Mucosa of descending colon (tissue), 3 donors: Measurements from ENCODE around the gene MCHR1. TPM values are rescaled to one million over a fixed set of nuclear protein-coding genes. Genes with fewer than 3 reads are reported as not detected.
A peak's percentile ranks its signal among the peaks of the same experiment; 100 is the strongest.

ENCODE experiments used
- ATAC-seq: fragments of 200-7000 bp; cut with Tn5 transposase; one replicate; pipeline ENCODE4 v1.9.1; 2020; ENCODE audit warnings: mild to moderate bottlenecking, moderate library complexity
- DNase-seq, 3 donors: peaks; one replicate each; pipeline ENCODE4 v3.0.0-alpha.2; 2020
- H3K36me3 ChIP-seq: fragments of 200-600 bp; one replicate; pipeline ENCODE4 v1.8.0; 2021; ENCODE audit warnings: low read depth, mild to moderate bottlenecking
- H3K4me1 ChIP-seq: fragments of 200-600 bp; one replicate; pipeline ENCODE4 v1.8.0; 2021; ENCODE audit warnings: low read depth, mild to moderate bottlenecking
- H3K4me3 ChIP-seq: fragments of 200-600 bp; one replicate; pipeline ENCODE4 v1.8.0; 2021; ENCODE audit warnings: mild to moderate bottlenecking
- H3K9me3 ChIP-seq: fragments of 200-600 bp; one replicate; pipeline ENCODE4 v1.8.0; 2021; ENCODE audit warnings: mild to moderate bottlenecking
- CTCF ChIP-seq: fragments of 200-600 bp; IDR thresholded peaks from one replicate; pipeline ENCODE4 v1.8.0; 2022; ENCODE audit warnings: antibody characterized with exemption, mild to moderate bottlenecking
- intact Hi-C, 2 donors: fragments of 100-400 bp; cut with DNase I in 1 of 2; cut with micrococcal nuclease in 1 of 2; formaldehyde crosslinking; loops; one replicate each; pipeline versions ENCODE4 v1.11.0 to v1.11.1; 2022; cut with DNase I, micrococcal nuclease
- total RNA-seq, 3 donors: library from RNA; stranded (reverse); fragmentation: NEBNext Ultra II Directional in 2 of 3; extraction: Animal tissue kit (Norgen Biotek cat#: 25700) in 2 of 3; gene quantifications; one replicate each; pipeline versions ENCODE4 v1.2.1 to v1.2.4, GENCODE V29; 2021 to 2023
- donor health status: DM: no; HTN: no; CAD: no; lungs with moderate emphysema.
- donor health status: DM: no; HTN: no; CAD: no.
- donor health status: DM: no; HTN: yes; CAD: no.

Gene MCHR1
- total RNA-seq, 3 donors from 2014 or later = 0.41 TPM; not detected in 2

GRCh38 chr22:40665312-40665711, 14.0 kb upstream of the MCHR1 start:
- no peak for TF ChIP-seq CTCF
- Histone ChIP-seq H3K9me3 (no peaks in the 10 kb centered on the region), H3K36me3 (no peaks in the 10 kb centered on the region), H3K4me1 (no peaks in the 10 kb centered on the region), H3K4me3 (no peak overlapping the region)
- no peak for ATAC-seq
- intact Hi-C loops = no loop called here
- no peak for DNase-seq

- Histone ChIP-seq H3K4me3 (no peak overlapping the region), H3K9me3 (no peaks in the 10 kb centered on the region), H3K36me3 (no peaks in the 10 kb centered on the region), H3K4me1 (no peaks in the 10 kb centered on the region)
- intact Hi-C loops = no loop called here
- TF ChIP-seq CTCF = no peak
- DNase-seq (peak in 1 of 3 donors; percentile 34), ATAC-seq (no peak)
Observed at GRCh38 chr22:40666151-40666848, 13.0 kb upstream of the MCHR1 start.

- H3K36me3 ChIP-seq = no peaks in the 10 kb centered on the region
- no peaks in the 10 kb centered on the region for H3K9me3 ChIP-seq
- H3K4me1 ChIP-seq = no peaks in the 10 kb centered on the region
- DNase-seq (no peak), ATAC-seq (peak; percentile 89)
- intact Hi-C loops = no loop called here
- no peak overlapping the region for H3K4me3 ChIP-seq
- TF ChIP-seq CTCF = no peak
Observed at GRCh38 chr22:40668611-40669411, 10.5 kb upstream of the MCHR1 start.

- ATAC-seq = no peak
- TF ChIP-seq CTCF = no peak
Observed at GRCh38 chr22:40670058-40670457, 9.2 kb upstream of the MCHR1 start.

GRCh38 chr22:40671369-40671768, 7.9 kb upstream of the MCHR1 start:
- no peaks in the 10 kb centered on the region for H3K9me3 ChIP-seq
- TF ChIP-seq CTCF = no peak
- H3K4me3 ChIP-seq = no peak overlapping the region
- no peak for ATAC-seq
- no peaks in the 10 kb centered on the region for H3K4me1 ChIP-seq
- intact Hi-C loops = no loop called here
- no peaks in the 10 kb centered on the region for H3K36me3 ChIP-seq
- no peak for DNase-seq

More at GRCh38 chr22:40670058-40670457, 9.2 kb upstream of the MCHR1 start:
- no peak for DNase-seq
- H3K4me3 ChIP-seq = no peak overlapping the region
- no peaks in the 10 kb centered on the region for H3K36me3 ChIP-seq
- H3K4me1 ChIP-seq = no peaks in the 10 kb centered on the region
- intact Hi-C loops = no loop called here
- no peaks in the 10 kb centered on the region for H3K9me3 ChIP-seq
